GM19397 (cell line): ENCODE data around the gene CACNA1C.

Experiments used
- ATAC-seq: cut with Tn5 transposase; IDR thresholded peaks from one replicate; pipeline ENCODE4 v1.9.1; 2021; ENCODE audit warnings: mild to moderate bottlenecking, moderate library complexity; ENCODE audit not compliant: unreplicated experiment

CACNA1C gene

DNA sequence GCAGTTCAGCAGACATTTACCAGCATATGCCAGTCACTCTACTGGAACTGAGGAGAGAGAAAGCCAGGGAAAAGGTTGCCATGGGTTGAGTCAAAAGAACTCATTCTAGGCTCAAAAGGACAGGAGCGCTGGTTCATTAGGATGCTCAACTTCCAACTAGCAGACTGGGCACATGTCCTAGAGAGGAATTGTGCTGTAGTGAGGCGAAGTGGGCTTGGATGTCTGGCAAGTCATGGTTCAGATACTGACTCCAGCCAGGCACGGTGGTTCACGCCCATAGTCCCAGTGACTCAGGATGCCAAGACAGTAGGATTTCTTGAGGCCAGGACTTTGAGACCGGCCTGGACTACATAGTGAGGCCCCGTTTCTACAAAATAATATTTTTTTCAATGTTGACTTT is 281.5 kb downstream of the CACNA1C start:
- no peak for ATAC-seq

DNA sequence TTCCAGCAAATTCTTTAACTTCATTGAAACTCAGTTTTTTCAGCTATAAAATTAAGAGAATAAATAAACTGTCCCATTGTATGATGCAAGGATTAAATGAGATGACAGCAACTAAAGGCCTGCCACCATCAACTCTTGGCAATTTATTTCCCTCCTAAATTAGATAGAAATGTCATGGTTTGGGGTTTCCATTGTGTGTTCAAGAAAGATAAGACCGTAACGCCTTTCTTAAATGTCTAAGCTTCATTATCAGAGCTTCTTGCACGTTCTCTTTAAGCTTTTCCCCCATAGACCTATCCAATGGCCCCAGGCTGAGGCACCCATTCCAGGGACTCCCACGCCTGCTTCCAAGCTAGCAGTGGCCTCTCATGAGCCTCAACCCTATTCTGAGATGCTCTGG is 281.9 kb downstream of the CACNA1C start:
- no peak for ATAC-seq

DNA sequence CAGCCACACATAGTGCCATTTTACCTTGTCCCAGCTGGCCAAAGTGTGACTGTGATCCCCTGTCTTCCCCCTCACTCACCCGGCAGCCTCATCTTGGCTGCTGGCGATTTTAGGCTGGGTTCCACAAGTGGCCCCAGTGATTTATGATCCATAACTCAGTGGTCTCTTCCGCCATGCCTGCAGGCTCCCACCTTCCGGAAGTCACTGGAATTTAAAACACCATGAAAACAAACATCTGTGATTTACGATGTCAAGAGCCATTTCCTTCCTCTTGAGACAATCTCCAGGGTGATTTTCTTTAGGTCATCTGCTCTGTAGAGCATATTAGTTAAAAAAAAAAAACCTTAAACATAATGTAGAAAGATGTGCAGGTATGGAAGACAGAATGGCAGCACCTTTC is 282.3 kb downstream of the CACNA1C start:
- ATAC-seq: no peak

DNA sequence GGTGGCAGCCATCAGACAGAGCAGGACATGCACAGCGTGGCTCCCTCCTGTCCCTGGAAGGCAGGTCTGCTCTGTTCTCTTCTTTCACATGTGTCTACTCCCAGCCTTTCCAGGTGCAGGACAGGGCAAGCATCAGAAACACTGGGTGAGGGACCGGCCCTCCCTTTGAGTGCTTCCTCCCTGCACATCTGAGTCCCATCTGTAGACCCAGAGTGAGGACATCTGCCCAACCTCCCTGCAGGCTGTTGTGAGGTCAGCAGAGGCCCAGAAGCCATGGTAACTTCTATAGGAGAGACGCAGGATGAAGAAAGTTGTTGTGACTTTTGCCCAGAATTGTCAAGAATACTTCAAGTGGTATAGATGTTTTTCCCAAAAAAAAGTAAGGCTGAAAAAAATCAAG is 282.7 kb downstream of the CACNA1C start:
- no peak for ATAC-seq

DNA sequence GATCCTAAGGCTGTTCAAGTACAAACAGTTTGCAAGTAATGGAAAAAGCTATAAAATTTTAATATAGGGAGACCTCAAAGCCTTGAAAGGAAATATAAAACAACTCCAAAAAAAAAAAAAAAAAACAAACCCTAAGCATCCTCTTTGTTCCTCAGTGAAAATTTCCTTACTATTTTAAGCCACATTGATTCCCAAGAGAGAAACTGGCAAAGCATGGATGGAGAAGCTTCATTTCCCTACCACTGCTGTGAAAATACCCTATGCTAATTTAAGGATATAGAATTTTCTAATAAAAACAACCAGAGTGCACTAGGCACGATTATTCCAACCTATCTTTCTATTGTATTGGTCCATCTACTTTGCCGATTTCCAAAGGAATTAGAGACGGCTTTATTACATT is 283.1 kb downstream of the CACNA1C start:
- ATAC-seq: no peak

DNA sequence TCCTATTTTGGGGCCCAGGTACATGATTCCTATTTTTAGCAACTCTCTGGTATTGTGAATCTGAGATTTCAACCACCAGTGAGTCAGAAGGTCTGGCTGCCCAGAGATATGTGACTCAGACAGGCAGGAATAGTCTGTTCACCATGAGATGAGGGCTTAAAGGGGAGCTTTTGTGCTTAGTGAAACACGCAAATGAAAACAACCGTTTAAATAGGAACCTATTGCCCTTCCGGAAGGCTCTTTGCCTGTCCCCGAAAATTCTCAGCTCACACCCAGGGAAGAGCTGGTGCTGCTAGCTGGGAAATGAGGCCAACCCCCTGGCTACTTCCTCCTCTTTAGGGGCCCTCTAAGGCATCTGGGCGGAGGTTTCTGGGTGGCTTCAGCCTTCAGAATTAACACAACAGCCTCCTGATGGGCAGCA is 283.6 kb downstream of the CACNA1C start:
- ATAC-seq: no peak

DNA sequence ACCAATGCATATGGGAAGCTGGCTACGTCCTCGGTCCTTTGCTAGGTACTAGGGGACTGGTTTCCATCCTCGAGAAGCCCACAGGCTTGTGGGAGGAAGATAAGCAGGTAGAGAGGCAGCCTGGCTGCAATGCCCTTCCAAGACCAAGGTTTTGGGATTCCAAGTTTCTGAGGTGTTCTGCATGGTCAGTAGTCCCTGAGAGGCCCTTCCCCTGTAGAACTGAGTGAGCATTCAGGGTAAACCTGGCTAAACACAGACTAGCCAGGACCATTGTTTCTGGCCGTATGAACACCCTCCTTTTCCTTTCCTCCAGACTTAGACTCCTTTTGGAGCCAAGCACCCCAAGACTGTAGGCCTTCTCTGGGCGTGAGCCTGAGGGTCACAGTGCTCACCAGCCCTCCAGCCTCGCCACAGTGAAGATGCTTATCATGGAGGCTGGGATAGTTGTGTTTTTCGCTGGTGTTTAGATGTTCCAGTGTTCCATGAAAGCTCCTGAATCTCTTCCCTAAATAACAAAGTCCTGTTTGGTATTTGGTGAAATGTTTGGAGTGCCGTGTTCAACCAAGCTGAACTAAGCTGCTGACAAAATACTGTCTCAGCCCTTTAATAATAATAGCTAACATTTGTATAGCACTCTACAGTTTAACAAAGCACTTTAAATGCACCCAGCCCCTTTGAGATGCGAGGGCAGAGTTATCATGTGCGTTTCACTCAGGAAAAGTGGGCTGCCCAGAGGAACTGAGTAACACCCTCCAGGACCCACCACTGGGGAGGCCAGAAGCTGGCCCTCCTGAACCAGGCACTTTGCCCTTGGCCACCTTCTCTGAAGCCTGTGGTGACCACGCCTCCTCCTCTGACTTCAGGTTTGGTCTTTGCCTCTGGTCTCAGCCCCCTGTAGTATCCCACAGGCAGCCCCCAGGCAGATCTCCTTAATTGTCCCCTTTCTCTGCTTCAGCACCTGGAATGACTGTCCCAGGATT is 284.5 kb downstream of the CACNA1C start:
- no peak for ATAC-seq

DNA sequence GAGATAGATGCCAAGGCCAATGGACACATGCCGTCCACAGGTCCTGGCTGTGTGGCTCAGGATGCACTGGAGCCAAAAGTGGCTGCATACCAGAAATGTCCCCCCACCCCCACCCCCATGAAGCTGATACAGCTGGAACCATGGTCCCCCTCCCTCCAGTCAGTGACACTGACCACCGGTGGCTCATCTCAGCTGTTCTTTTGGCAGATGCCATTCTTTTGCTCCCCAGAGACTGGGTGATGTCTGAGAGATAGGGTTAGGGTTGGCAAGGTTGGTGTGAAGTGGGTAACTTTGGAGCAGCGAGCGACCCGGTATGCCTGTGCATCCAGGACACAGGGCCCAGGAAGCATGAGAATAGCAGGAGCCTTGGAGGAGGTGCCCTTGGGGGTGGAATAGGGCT is 285.6 kb downstream of the CACNA1C start:
- ATAC-seq: no peak

DNA sequence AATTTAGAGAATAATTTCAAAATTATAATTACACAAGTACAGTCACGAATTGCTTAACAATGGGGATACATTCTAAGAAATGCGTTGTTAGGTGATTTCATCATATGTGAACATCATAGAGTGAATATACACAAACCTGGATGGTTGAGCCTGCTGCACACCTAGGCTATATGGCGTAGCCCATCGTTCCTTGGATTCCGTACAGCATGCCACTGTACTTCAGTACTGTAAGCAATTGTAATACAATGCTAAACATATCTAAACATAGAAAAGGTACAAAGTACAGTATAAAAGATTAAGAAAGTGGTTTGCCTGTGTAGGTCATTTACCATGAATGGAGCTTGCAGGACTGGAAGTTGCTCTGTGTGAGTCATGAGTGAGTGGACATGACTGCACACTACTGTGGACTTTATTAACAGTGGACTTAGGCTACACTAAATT is 286.2 kb downstream of the CACNA1C start:
- no peak for ATAC-seq

DNA sequence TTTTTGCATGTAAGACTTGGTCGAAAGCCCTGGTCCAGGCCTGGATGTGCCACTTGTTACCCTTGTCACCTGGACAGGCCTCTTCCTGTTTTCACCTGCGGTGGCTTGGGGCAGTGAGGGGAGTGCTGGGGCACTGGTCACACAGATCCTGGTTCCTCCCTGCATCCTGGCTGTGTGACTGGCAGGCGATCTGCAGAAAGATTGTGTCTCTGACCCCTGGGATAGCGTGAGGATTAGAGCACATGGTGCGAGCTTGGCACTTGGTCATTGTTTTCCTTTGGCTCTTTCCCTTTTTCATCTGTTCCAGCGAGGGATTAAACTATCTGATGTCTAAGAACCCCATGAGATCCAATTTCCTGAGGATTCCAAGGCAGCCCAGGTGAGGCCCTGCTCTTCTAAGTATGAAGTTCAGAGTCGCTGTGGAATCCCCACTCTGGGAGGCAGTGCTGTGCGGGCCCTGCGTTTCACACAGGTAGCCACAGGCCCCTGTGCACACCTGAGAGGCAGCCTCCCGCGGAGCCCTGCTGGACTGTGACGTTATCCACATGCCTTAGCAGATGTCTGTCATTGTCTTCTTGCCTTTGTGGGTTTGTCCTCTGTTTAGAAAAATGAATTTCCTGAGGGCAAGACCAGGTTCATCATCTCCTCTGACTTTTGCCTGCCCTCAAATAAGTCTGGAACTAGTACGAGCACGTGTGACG is 288.4 kb downstream of the CACNA1C start:
- ATAC-seq: no peak

DNA sequence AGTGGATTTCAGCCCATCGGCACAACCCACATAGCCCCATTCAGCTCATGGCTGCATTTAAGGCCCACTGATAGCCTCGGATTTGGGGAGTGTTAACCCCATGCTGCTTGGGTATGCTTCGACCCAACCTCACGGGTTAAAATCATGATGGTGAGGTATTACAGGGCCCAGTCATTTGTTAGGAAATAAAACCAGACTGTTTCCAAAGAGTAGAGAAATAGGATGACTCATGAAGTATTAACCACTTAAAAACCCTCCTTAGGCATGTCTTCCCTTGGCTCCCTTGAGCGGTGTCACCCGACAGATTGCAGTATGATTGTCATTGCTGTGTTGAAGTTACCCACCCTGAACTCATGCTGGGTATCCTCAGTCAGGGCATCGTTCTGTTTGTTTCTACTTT is 289.1 kb downstream of the CACNA1C start:
- no peak for ATAC-seq

DNA sequence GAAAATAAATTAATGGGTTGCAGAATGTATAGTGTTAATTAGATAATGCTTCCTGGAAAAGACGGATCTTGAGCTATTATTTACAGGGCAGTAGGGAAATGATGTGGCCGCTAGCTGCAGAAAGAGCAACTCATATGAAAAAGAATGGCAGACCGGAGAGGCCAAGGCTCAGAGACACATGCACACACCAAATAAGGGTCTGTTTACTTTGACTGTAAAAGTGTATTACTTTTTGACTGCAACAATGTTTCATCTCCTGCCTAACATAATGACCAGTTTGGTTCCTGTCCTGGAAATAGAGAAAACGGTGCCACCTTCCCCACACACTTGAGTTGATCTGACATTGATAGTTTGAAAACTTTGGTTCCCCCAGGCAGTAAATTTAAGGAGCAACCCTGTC is 290.9 kb downstream of the CACNA1C start:
- no peak for ATAC-seq

DNA sequence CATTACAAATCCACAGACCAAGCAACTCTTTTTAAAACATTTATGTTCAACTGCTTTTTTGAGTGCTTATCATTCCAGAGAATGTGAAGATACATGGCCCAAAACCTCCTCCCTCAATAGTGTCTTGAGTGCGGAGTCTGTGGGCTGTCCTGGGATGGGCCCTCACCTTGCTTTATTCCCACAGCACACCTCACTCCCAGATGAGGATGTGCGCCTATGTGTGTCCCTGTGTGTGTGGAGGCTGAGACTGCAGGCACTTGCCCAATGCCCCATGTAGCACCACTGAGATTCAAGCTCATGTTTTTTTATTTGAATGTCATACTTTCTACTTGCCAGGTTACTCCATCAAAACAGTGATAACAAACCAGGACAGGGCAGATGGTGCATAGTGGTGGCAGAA is 291.7 kb downstream of the CACNA1C start:
- no peak for ATAC-seq

DNA sequence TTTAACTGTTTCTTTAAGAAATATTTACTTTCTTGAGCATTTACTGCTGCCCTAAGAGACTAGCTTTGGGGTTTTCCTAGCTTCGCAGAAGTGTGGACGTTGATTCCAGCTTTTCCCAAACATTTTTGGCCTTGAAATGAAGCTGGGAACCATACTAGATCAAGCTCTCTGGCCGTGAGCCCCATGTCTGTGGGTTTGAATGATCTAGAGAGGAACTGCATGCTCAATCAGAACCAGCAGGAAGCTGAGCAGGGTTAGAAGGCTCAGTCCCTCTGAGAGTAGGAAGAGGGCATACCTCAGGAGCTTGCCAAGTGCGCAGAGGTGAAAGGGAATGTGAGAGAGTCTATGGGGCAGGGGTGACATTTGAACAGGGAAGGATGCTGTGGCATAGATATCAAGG is 292.1 kb downstream of the CACNA1C start:
- no peak for ATAC-seq

DNA sequence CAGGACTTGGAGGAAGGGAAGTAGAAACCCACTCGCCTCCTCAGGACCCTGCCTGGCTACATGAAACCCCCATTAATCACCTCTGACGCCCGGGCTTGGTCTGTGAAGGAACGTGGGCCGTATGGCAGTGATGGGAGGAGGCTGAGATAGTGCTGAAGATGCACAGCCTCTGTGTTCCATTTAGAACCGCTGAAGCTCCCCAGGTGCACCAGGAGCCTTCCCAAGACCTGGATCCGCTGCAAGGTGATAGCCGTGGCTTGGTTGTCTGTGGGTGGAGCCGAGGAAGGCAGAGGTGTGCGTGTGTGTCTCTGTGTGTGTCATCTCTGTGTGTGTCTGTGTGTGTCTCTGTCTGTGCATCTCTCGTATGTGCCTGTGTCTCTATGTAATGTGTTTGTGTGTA is 293.1 kb downstream of the CACNA1C start:
- ATAC-seq: no peak

DNA sequence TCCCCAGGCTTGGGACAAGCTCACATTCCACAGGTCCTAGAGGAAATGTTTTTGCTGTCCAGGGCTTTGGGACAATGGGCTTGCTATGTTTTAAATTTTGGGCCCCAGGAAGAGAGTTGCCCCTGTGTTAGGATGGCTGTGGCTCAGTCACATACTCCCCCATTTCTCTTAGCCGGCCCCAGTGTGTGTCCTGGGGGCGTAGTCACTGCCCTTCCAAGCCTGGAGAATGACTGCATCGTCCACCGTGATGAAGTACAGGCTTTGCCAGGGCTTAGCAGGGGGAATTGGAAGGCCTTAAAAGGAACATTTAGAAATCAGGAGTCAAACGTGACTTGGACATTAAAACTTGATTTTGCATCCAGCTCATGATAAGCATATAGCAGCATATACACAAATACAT is 293.6 kb downstream of the CACNA1C start:
- no peak for ATAC-seq

DNA sequence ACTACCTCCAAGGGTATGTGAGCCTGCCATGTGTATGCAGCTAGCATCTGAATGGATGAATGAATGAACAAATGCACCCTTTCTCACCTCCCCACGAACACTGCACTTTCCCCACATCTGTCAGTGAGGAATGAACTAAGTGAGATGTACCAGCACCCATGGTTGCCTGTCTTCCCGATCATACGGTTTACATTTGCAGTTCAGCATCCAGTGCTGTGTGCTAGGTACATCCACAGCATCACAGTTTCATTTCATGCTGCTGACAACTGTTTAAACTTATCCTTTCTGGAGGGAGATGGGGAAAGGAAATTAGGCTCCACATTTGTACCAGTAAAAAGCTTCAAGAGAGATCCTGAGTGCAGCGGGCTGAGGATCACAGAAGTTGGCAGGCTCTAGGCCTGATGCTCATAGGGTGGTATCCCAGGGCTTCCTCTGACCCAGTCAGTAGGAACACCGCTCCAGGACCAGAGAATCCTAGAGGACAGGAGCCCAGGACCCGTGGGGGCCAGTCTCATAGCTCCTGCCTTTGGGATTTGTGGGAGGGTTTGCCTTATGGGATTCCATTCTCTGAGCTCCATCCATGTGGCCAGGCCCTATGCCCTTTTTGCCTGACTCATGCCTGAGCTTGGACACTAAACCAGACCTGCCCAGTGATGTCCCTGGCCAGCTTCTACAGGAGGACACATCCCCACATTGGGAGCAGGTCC is 294.5 kb downstream of the CACNA1C start:
- ATAC-seq: no peak

DNA sequence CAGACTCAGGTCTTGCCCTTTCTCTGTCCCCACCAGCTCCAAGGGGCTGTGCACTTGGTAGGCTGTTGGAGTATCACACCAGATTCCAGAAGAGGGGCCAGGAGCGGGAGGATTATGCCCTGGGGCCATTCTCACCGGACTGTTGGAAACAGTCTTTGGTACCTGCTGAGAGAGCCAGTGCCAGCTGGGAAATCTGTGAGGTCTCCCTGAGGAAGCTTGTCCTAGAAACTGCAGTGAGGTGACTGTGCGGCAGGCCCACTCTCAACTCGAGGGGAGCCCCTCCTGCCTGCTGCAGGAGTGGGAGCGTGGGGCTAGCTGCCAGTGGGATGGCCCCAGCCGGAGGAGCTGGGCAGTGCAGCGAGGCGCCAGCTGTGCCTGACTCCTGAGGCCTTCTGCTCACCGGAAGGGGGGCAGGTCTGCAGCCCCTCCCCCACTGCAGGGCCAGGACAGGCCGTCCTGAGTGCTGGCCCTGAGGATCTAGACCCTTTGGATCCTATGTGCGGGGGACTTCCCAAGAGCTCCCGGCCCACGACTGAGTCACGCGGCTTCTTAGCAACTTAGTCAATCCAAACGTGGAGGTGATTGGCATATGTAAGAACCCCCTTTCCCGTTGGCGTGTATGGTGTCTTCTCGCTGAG is 295.2 kb downstream of the CACNA1C start:
- no peak for ATAC-seq

DNA sequence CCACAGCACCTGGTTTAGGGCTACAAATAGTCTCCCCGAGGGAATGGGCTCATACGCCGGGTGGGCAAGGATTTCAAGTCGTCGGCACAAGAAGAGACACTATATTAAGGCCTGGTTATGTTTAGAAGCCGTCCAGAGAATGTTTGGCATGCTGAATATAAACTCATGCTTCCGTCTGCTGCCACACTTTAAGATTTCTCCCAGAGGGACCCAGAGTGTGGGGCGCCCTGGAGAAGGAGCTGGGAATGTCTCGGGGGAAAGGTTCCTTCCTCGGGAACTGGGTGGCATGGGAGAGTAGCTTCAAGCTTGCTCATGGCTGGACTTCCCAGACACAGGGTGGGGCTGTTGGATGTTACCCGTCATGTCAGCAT is 295.7 kb downstream of the CACNA1C start:
- ATAC-seq: no peak

DNA sequence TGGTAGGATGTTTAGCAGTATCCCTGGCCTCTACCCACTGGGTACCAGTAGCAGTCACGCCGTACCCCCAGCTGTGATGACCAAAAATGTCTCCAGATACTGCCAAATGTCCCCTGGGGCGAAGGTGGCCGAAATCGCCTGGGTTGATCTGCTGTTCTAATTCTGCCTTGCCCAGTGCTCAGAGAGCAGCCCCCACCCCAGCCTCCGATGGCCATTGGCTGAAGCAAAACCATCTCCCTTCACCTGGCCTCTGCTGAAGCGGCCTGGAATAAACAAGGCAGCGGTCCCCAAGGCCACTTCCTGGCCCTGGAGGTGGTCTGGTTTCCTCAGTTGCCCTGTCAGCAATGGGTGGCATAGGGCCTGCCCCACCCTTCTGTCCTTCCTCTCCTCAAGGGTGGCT is 298.4 kb downstream of the CACNA1C start:
- no peak for ATAC-seq

DNA sequence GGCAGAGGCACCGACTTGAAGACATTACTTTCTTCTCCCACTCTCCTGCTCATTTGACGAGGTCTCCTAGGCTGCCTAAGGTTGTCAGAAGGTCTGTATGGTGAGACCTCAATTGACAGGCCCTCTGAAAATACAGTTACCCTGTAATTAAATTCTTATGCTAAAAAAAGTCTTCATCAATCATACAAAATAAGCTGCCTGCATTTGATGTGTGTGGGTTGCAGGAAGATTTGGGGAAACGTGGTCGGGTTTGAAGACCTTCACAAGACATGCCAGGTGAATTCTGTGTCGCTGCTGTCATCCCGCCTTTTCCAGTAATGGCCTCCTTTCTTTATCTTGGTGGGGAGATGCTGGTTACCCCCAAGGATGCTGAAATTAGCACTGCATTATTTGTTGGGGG is 299.4 kb downstream of the CACNA1C start:
- no peak for ATAC-seq
